GM18502 (cell line): Measurements from ENCODE around the gene SUV39H1.
A peak's percentile ranks its signal among the peaks of the same experiment; 100 is the strongest.
"Not testable (repeated sequence)": the region's sequence is repeated elsewhere in the genome, so short reads cannot be mapped to it uniquely, and the experiment has no call there.

Experiments
- ATAC-seq: cut with Tn5 transposase; IDR thresholded peaks from one replicate; pipeline ENCODE4 v1.9.1; 2021; ENCODE audit warnings: mild to moderate bottlenecking; ENCODE audit not compliant: unreplicated experiment, poor library complexity

The SUV39H1 gene

GRCh38 chrX:48696301-48696908 lies at the start of gene SUV39H1:
Gene SUV39H1 (plus strand): TSS chrX:48696734. CDS start chrX:48696785, 51 bp downstream.
- peak; percentile 91 for ATAC-seq

GRCh38 chrX:48648336-48648751 lies 48.2 kb upstream of the SUV39H1 start:
- no peak for ATAC-seq

- no peak for ATAC-seq
Observed at GRCh38 chrX:48649102-48649501, 47.4 kb upstream of the SUV39H1 start.

GRCh38 chrX:48652055-48652579 lies 44.4 kb upstream of the SUV39H1 start:
- ATAC-seq: not testable (repeated sequence)

GRCh38 chrX:48654746-48655145 lies 41.8 kb upstream of the SUV39H1 start:
- not testable (repeated sequence) for ATAC-seq

GRCh38 chrX:48659686-48660085 lies 36.8 kb upstream of the SUV39H1 start:
- not testable (repeated sequence) for ATAC-seq

- no peak for ATAC-seq
Observed at GRCh38 chrX:48663241-48663640, 33.3 kb upstream of the SUV39H1 start.

- ATAC-seq: no peak
Observed at GRCh38 chrX:48664156-48664555, 32.4 kb upstream of the SUV39H1 start.

- no peak for ATAC-seq
Observed at GRCh38 chrX:48665991-48666390, 30.5 kb upstream of the SUV39H1 start.

GRCh38 chrX:48666649-48667048 lies 29.9 kb upstream of the SUV39H1 start:
- no peak for ATAC-seq

GRCh38 chrX:48667509-48667908 lies 29.0 kb upstream of the SUV39H1 start:
- ATAC-seq: no peak

- ATAC-seq: not testable (repeated sequence)
Observed at GRCh38 chrX:48668187-48668586, 28.3 kb upstream of the SUV39H1 start.

- ATAC-seq: peak; percentile 93
Observed at GRCh38 chrX:48676106-48676892, 20.2 kb upstream of the SUV39H1 start.

GRCh38 chrX:48676893-48677270 lies 19.7 kb upstream of the SUV39H1 start:
- peak; percentile 17 for ATAC-seq

- ATAC-seq: no peak
Observed at GRCh38 chrX:48677516-48677915, 19.0 kb upstream of the SUV39H1 start.

GRCh38 chrX:48680467-48680866 lies 16.1 kb upstream of the SUV39H1 start:
- not testable (repeated sequence) for ATAC-seq

- not testable (repeated sequence) for ATAC-seq
Observed at GRCh38 chrX:48680925-48681324, 15.6 kb upstream of the SUV39H1 start.

- ATAC-seq: no peak
Observed at GRCh38 chrX:48681539-48682183, 14.9 kb upstream of the SUV39H1 start.

- ATAC-seq: not testable (repeated sequence)
Observed at GRCh38 chrX:48682795-48683194, 13.7 kb upstream of the SUV39H1 start.

- peak; percentile 80 for ATAC-seq
Observed at GRCh38 chrX:48683411-48683982, 13.0 kb upstream of the SUV39H1 start, which contains the start of gene WAS. Gene WAS (plus strand): TSS chrX:48683799. CDS start chrX:48683854, 55 bp downstream.
